ENCODE measurements around the gene CLTCL1. TPM values are rescaled to one million over a fixed set of nuclear protein-coding genes. Genes with fewer than 3 reads are reported as not detected.
A peak's percentile ranks its signal among the peaks of the same experiment; 100 is the strongest.

The CLTCL1 gene
- total and polyA plus RNA-seq, 5 donors: 16.6 to 26.7 (median 20.6) TPM

DNA sequence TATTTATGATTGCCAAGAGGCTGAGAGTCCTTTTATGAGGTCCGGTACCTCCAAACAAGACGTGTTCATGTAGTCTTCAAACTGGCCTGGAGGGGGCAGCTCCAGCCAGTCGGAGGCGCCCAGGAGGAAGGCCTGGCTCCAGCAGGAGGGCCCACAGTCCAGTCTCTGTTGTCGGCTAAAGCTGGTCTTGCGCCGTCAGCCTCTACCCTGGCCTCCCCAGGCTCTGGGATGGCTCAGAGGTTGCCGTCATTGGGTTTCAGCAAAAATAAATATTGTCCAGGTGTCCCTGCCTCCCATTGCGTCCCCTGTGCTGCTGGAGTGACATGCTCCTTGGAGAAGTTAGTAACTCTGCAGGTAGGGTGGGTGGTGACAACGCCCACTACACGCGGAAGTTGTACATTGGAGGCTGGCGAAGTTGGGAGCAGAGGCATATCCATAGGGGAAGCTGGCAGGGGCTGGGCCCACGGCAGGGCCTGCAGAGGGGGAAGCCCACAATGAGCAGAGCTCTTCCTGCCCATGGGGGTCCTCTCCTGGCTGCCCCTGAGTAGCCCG is 111.9 kb downstream of the CLTCL1 start:
- DNase-seq: peak; percentile 80 to 90 (median 90)
- WGBS: 43% methylated on average over 15 of the region's 15 CpGs
- peak overlapping the region; percentile 66 for H3K27ac ChIP-seq (ENCODE audit: low read length)
- no peaks in the 10 kb centered on the region for H3K4me1 ChIP-seq (ENCODE audit: control insufficient read depth, insufficient read depth, low read length)
- ATAC-seq: peak; percentile 74 to 79
- no peaks in the 10 kb centered on the region for H3K27me3 ChIP-seq (ENCODE audit: control insufficient read depth, insufficient read depth)
- intact Hi-C loops (cut with DNase I): loop anchor here in 1 of 4 donors (5.0 kb wide), 1 partner anchor 113 kb away; the partner anchor contains the start of gene CLTCL1
- peak overlapping the region; percentile 91 for H3K4me3 ChIP-seq (ENCODE audit: low read length)
- H3K9me3 ChIP-seq (ENCODE audit: control insufficient read depth, low read length): no peaks in the 10 kb centered on the region

DNA sequence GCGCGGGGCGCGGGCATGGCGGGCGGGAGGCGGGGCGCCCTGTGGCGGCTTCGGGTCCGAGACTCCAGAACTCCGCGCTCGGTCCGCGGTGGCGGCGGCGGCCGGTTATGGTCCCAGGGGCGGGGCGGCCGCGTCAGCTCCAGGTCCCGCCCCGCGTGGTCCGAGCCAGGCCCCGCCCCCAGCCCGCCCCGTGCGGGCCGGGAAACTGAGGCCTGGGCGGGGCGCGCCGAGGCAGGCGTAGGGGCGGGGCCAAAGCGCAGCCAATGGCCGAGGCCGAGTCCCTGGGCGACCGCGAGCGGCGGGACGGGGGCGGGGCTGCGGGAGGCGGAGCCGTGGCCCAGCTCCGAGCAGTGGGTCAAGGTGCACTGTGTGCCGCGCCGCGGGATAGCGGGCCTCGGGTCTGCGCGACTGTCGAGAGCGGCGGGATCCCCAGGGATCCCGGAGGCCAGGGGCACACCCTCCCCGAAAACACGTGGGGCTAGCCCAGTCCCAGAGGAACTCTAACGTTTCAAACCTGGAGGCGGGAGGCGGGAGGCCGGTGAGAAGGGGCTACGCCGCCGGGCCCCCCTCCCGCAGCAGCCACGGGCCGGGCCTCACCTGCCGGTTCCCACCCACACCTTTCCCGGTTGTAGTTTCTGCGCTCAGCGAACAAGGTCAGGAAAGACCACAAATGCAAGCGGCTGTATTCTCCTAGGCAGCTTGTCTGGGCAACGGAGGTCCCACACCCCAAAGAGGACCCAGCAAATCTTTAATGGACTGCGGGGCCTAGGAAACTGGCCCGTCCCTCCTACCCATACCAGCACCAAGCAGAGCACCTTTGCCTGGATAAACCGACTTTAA is 112.6 kb downstream of the CLTCL1 start, which contains the start of gene SLC25A1:
SLC25A1 (minus strand) TSS at position 80 of the 840 bp plus-strand sequence; CDS start at position 17, 63 bp downstream.
- intact Hi-C loops (cut with DNase I): loop anchor here in 1 of 4 donors (5.0 kb wide), 1 partner anchor 113 kb away; the partner anchor contains the start of gene CLTCL1
- DNase-seq: peak; percentile 94 to 98 (median 97)
- peak; percentile 92 to 94 for ATAC-seq
- peak within 1 kb of the TSS; percentile 88 for H3K27ac ChIP-seq (ENCODE audit: low read length)
- WGBS: under 1% methylated on average over 86 of the region's 86 CpGs
- peaks cover 3% of the 10 kb centered on the region for H3K4me1 ChIP-seq (ENCODE audit: control insufficient read depth, insufficient read depth, low read length)
- H3K4me3 ChIP-seq (ENCODE audit: low read length): peak within 1 kb of the TSS; percentile 91
- no peaks in the 10 kb centered on the region for H3K27me3 ChIP-seq (ENCODE audit: control insufficient read depth, insufficient read depth)
- no peaks in the 10 kb centered on the region for H3K9me3 ChIP-seq (ENCODE audit: control insufficient read depth, low read length)

DNA sequence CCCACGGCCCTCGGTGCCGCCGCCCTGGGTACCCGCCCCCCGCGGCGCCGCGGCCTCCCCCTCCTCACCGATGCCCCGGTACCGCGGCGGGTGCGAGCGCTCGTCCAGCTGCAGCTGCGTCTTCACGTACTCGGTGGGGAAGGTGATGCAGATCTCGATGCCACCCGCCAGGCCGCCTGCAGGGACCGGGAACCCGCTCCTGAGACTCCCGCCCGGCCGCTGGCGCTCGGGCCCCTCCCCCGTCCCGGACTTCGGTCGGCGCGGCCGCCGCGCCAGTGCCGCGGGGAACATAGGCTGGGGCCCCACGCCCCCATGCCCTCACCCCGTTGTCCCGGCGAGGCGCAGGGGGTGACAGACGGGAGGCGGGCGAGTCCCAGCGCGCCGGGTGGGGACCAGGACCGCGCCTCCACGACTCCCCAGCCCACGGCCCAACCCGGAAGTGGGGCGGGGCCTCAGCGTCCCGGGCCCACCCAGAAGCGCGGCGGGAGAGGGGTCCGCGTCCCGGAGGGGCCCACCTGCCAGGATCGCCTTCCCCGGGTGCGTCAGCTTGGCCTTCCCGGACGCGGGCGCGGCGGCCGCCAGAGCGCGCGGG is 113.4 kb downstream of the CLTCL1 start:
- under 1% methylated on average over 80 of the region's 80 CpGs for WGBS
- Histone ChIP-seq H3K4me1 (ENCODE audit: control insufficient read depth, insufficient read depth, low read length) (peaks cover 3% of the 10 kb centered on the region), H3K9me3 (ENCODE audit: control insufficient read depth, low read length) (no peaks in the 10 kb centered on the region), H3K4me3 (ENCODE audit: low read length) (peak overlapping the region; percentile 91), H3K27me3 (ENCODE audit: control insufficient read depth, insufficient read depth) (no peaks in the 10 kb centered on the region), H3K27ac (ENCODE audit: low read length) (peak overlapping the region; percentile 88)
- ATAC-seq: peak; percentile 9 to 14
- peak in 2 of 3 donors; percentile 57 to 84 for DNase-seq
- intact Hi-C loops (cut with DNase I): loop anchor here in 1 of 4 donors (5.0 kb wide), 1 partner anchor 114 kb away; the partner anchor contains the start of gene CLTCL1

DNA sequence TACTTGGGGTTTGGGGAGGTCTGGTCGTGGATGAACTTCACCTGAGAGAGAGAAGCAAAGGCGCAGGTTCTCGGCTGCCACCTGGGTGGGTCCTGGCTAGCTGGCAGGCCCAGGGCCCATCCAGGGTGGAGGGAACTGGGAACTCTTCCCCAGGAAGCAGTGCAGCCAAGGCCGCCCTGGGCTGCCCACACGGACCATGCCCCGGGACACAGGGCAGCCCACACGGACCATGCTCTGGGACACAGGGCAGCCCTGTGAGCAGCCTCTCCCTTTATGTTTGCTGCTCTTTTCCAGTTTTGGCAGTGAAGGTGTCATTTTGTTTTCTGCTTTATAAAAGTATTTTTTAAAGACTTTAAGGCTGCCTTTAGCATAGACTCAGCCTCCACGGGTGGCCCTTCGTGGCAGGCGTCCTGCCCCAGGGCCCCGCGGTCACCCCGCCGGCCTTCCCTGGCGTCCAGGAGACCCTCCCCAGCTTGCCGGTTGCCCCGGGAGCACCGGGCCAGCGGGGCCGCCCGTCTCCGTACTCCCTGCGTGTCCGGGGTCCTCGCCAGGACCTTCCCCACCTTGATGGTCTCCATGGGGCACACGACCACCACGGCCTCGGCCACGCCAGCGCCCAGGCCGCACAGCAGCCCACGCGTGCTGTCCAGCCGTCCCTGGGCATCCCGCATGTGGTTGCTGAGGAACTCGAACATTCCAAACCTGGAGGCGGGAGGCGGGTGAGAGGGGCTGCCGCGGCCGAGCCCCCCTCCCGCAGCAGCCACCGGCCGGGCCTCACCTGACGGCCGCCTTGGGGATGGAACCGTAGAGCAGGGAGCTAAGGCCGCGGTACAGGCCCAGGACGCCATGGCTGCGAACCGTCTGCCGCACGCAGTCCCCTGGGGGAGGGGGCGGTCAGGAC is 114.1 kb downstream of the CLTCL1 start:
- Histone ChIP-seq H3K4me1 (ENCODE audit: control insufficient read depth, insufficient read depth, low read length) (peaks cover 4% of the 10 kb centered on the region), H3K27ac (ENCODE audit: low read length) (no peak overlapping the region), H3K9me3 (ENCODE audit: control insufficient read depth, low read length) (no peaks in the 10 kb centered on the region), H3K4me3 (ENCODE audit: low read length) (peak overlapping the region; percentile 91), H3K27me3 (ENCODE audit: control insufficient read depth, insufficient read depth) (no peaks in the 10 kb centered on the region)
- intact Hi-C loops (cut with DNase I): loop anchor here in 1 of 4 donors (5.0 kb wide), 1 partner anchor 115 kb away; the partner anchor contains the start of gene CLTCL1
- WGBS: 30% methylated on average over 55 of the region's 55 CpGs
- ATAC-seq: no peak
- DNase-seq: no peak

DNA sequence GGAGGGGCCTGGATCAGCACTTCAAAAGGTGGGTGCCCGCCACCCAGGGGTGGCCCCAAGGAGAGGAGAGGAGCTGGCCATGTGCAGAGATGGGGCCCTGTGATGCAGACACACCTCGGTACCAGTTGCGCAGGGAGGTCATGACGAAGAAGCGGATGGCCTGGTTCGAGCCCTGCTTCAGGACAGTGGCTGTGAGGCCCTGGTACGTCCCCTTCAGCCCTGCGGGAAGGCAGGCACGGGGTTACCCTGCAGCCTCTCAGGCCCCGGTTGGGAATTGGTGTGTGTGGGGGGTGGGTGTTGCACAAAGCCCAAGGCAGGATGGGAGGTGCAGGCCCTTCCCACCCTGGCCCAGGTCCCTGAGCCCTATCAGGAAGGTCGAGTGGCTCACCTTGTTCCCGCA is 114.8 kb downstream of the CLTCL1 start:
- 82% methylated on average over 12 of the region's 12 CpGs for WGBS
- H3K27ac ChIP-seq (ENCODE audit: low read length): no peak overlapping the region
- intact Hi-C loops (cut with DNase I): loop anchor here in 1 of 4 donors (5.0 kb wide), 1 partner anchor 116 kb away; the partner anchor contains the start of gene CLTCL1
- H3K27me3 ChIP-seq (ENCODE audit: control insufficient read depth, insufficient read depth): no peaks in the 10 kb centered on the region
- H3K4me1 ChIP-seq (ENCODE audit: control insufficient read depth, insufficient read depth, low read length): peaks cover 5% of the 10 kb centered on the region
- no peak for DNase-seq
- H3K9me3 ChIP-seq (ENCODE audit: control insufficient read depth, low read length): no peaks in the 10 kb centered on the region
- no peak overlapping the region for H3K4me3 ChIP-seq (ENCODE audit: low read length)
- ATAC-seq: no peak

DNA sequence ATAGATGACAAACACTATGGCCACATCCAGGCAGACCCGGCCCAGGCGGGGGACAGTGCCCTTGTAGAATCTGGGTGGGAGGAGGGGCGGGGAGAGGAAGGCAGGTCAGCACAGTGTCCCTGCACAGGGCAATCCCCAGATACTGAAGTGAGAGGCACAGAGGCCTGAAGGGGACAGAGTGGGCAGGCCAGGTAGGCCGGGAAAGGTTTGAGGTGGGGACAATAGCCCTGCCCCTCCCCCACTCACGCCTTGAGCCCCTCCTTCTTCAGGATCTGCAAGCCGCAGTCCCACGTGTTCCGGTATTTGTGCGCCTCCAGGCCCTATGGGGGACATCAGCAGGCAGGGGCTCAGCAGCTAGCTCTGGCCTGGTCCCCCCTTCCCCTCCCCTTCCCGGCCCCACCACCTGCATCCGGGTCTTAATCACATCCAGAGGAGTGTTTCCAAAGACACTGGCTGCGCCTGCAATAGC is 115.3 kb downstream of the CLTCL1 start:
- Histone ChIP-seq H3K27ac (ENCODE audit: low read length) (no peak overlapping the region), H3K4me1 (ENCODE audit: control insufficient read depth, insufficient read depth, low read length) (peaks cover 5% of the 10 kb centered on the region), H3K9me3 (ENCODE audit: control insufficient read depth, low read length) (no peaks in the 10 kb centered on the region), H3K4me3 (ENCODE audit: low read length) (no peak overlapping the region), H3K27me3 (ENCODE audit: control insufficient read depth, insufficient read depth) (no peaks in the 10 kb centered on the region)
- no peak for ATAC-seq
- intact Hi-C loops (cut with DNase I): loop anchor here in 1 of 4 donors (5.0 kb wide), 1 partner anchor 116 kb away; the partner anchor contains the start of gene CLTCL1
- no peak for DNase-seq
- WGBS: 66% methylated on average over 12 of the region's 12 CpGs

DNA sequence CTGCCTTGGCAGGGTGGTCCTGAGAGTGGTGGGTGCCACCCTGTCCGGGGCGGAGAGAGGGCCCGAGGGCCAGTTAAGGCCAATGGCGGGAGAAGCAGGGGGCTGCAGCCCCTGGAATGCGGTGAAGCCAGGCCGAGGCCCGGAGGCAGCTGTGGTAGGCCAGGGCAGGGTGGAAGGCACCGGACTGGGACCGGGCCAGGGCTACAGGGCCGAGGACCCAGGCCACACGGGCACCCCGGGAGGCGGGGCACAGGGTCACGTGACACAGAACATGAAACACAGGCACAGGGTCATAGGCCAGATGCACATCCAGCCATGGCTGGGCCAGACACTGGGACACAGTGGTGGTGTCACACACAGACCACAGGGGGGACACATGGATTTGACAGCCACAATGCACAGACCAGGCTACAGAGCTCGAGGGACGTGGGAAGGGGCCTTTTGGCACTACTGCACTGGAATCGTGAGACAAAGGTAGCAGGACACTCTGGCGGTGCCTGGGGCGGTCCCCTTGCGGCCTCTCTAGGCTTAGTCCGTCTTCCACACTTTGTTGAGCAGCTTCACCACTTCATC is 115.8 kb downstream of the CLTCL1 start:
- WGBS: 84% methylated on average over 21 of the region's 21 CpGs
- H3K4me1 ChIP-seq (ENCODE audit: control insufficient read depth, insufficient read depth, low read length): peaks cover 8% of the 10 kb centered on the region
- intact Hi-C loops (cut with DNase I): loop anchor here in 1 of 4 donors (5.0 kb wide), 1 partner anchor 117 kb away; the partner anchor contains the start of gene CLTCL1

DNA sequence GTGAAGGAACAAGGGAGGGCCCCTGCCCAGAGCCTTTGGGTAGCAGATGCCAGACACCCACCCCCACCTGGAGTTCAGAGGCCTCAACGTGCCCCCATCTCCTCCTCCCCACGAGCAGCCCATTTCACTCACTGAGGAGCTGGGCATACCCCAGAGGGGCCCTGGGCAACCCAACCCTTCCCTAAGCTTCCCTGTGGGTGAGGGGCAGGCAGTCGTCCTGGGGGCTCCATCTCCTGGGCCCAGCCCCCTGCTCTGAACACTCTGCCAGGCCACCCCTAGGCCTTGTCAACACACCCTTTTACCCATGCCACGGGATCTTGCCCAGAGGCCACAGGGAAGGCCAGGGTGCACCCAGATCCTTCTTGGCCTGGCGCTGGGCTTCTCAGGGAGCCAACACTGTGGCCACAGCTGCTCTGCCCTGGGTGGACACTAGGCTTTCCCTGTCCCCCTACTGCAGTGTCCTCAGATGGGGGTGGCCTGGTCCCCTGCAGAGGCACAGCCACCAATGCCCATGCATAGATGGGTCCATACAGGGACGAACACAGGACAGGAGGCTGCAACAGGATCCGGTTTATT is 116.4 kb downstream of the CLTCL1 start:
- DNase-seq (no peak), ATAC-seq (no peak)
- H3K9me3 ChIP-seq (ENCODE audit: control insufficient read depth, low read length): no peaks in the 10 kb centered on the region
- intact Hi-C loops (cut with DNase I): loop anchor here in 1 of 4 donors (5.0 kb wide), 1 partner anchor 117 kb away; the partner anchor contains the start of gene CLTCL1
- H3K27ac ChIP-seq (ENCODE audit: low read length): no peak overlapping the region
- H3K27me3 ChIP-seq (ENCODE audit: control insufficient read depth, insufficient read depth): no peaks in the 10 kb centered on the region
- no peak overlapping the region for H3K4me3 ChIP-seq (ENCODE audit: low read length)
- H3K4me1 ChIP-seq (ENCODE audit: control insufficient read depth, insufficient read depth, low read length): peaks cover 12% of the 10 kb centered on the region
- WGBS: 74% methylated on average over 7 of the region's 7 CpGs

More for the DNA sequence above, 115.8 kb downstream of the CLTCL1 start:
- no peaks in the 10 kb centered on the region for H3K27me3 ChIP-seq (ENCODE audit: control insufficient read depth, insufficient read depth)
- H3K9me3 ChIP-seq (ENCODE audit: control insufficient read depth, low read length): no peaks in the 10 kb centered on the region
- DNase-seq: peak in 1 of 3 donors; percentile 67
- no peak for ATAC-seq
- no peak overlapping the region for H3K27ac ChIP-seq (ENCODE audit: low read length)
- no peak overlapping the region for H3K4me3 ChIP-seq (ENCODE audit: low read length)

Measured in right cardiac atrium (tissue), 5 donors.